ENCODE results near the gene SNAI3.

Gene SNAI3

GRCh38 chr16:88688013-88688778 lies 1.9 kb upstream of the SNAI3 start (continued):
- TF ChIP-seq ZNF692 (tag by site-specific recombination; IDR thresholded peaks at IDR 0.05) (no peak), ZBTB6 (tag by site-specific recombination; IDR thresholded peaks at IDR 0.05) (no peak), ZNF175 (tag by site-specific recombination; IDR thresholded peaks at IDR 0.05) (no peak), ZNF311 (tag by site-specific recombination; IDR thresholded peaks at IDR 0.05; ENCODE audit: borderline replicate concordance) (no peak), HOXD13 (CRISPR knock-in tag; IDR thresholded peaks at IDR 0.05; ENCODE audit: borderline replicate concordance) (no peak), TSHZ1 (tag by site-specific recombination; IDR thresholded peaks at IDR 0.05; ENCODE audit: borderline replicate concordance) (no peak), ATF2 (tag by site-specific recombination; IDR thresholded peaks at IDR 0.05; ENCODE audit: low read depth) (no peak), CTCF (tag by site-specific recombination; IDR thresholded peaks at IDR 0.05) (no peak), AEBP2 (tag by site-specific recombination; IDR thresholded peaks at IDR 0.05; ENCODE audit: borderline replicate concordance) (no peak), ZBTB48 (tag by site-specific recombination; IDR thresholded peaks at IDR 0.05) (no peak), SP7 (tag by site-specific recombination; IDR thresholded peaks at IDR 0.05) (peak; percentile 63; the same call in 1 of the 2 replicates), ZNF184 (tag by site-specific recombination; IDR thresholded peaks at IDR 0.05) (no peak), ZNF501 (tag by site-specific recombination; IDR thresholded peaks at IDR 0.05) (no peak), ZNF335 (tag by site-specific recombination; conservative IDR thresholded peaks at IDR 0.05) (no peak), ZNF266 (tag by site-specific recombination; IDR thresholded peaks at IDR 0.05; ENCODE audit: low read depth) (no peak), ZBTB21 (tag by site-specific recombination; IDR thresholded peaks at IDR 0.05) (no peak), PRDM6 (tag by site-specific recombination; IDR thresholded peaks at IDR 0.05) (no peak), ZNF626 (tag by site-specific recombination; IDR thresholded peaks at IDR 0.05) (no peak), ZNF521 (tag by site-specific recombination; IDR thresholded peaks at IDR 0.05) (no peak), ZNF707 (tag by site-specific recombination; IDR thresholded peaks at IDR 0.05) (no peak), ZBTB17 (tag by site-specific recombination; IDR thresholded peaks at IDR 0.05) (no peak), PRDM10 (tag by site-specific recombination; IDR thresholded peaks at IDR 0.05) (peak; percentile 37)
